Activated CD8-positive, alpha-beta memory T cell treated with anti-CD3 and anti-CD28 coated beads, Interleukin-2, amount 50 U/mL, for 4 hours (primary cell): Measurements from ENCODE around the gene RAB4B.
"Not testable (repeated sequence)": the region's sequence is repeated elsewhere in the genome, so short reads cannot be mapped to it uniquely, and the experiment has no call there.

Experiments used
- DNase-seq: peaks from one replicate; pipeline ENCODE4 v3.0.0-alpha.2; 2020

RAB4B gene

GRCh38 chr19:40825460-40826095, 47.5 kb downstream of the RAB4B start:
- DNase-seq = not testable (repeated sequence)

GRCh38 chr19:40826312-40826698, 48.3 kb downstream of the RAB4B start:
- DNase-seq = not testable (repeated sequence)

- DNase-seq = not testable (repeated sequence)
Measured at GRCh38 chr19:40826699-40827385, 48.8 kb downstream of the RAB4B start.

GRCh38 chr19:40827386-40828247, 49.6 kb downstream of the RAB4B start:
- DNase-seq = no peak

GRCh38 chr19:40829205-40829604, 51.2 kb downstream of the RAB4B start:
- DNase-seq = no peak

GRCh38 chr19:40830741-40831140, 52.7 kb downstream of the RAB4B start:
- not testable (repeated sequence) for DNase-seq

GRCh38 chr19:40831502-40832430, 53.7 kb downstream of the RAB4B start:
- no peak for DNase-seq

GRCh38 chr19:40832431-40832790, 54.4 kb downstream of the RAB4B start:
- not testable (repeated sequence) for DNase-seq

GRCh38 chr19:40833728-40834533, 55.9 kb downstream of the RAB4B start:
- DNase-seq = not testable (repeated sequence)

- DNase-seq = no peak
Measured at GRCh38 chr19:40836754-40837429, 58.8 kb downstream of the RAB4B start.

GRCh38 chr19:40838477-40838876, 60.4 kb downstream of the RAB4B start:
- DNase-seq = not testable (repeated sequence)

- DNase-seq = not testable (repeated sequence)
Measured at GRCh38 chr19:40842012-40842411, 64.0 kb downstream of the RAB4B start.

- not testable (repeated sequence) for DNase-seq
Measured at GRCh38 chr19:40842997-40843652, 65.1 kb downstream of the RAB4B start.

- peak; percentile 82 for DNase-seq
Measured at GRCh38 chr19:40843653-40844052, 65.6 kb downstream of the RAB4B start.
